GM12878 (cell line): ENCODE results near the gene BTG2. TPM values are rescaled to one million over a fixed set of nuclear protein-coding genes. Genes with fewer than 3 reads are reported as not detected.

Experiments
- ATAC-seq: fragments of 200-7000 bp; cut with Tn5 transposase; 3 replicates; pipeline ENCODE4 v1.9.1; 2020; ENCODE audit warnings: mild to moderate bottlenecking, moderate library complexity
- BruUV-seq: library from RNA; stranded (reverse); fragments of 400-500 nt; replicated peaks from 2 replicates; lab custom pipeline; 2021; lab: Mats Ljungman, UMichigan
- CTCF ChIA-PET: fragments of 300-600 bp; sonication (Branson Sonifier 250); formaldehyde crosslinking; extraction: SDS; loops from one replicate; lab custom pipeline; 2021; ENCODE audit warnings: inconsistent platforms; lab: Yijun Ruan, JAX
- POLR2A ChIA-PET: fragments of 350-600 bp; formaldehyde crosslinking; extraction: SDS; loops from one replicate; lab custom pipeline; 2021; ENCODE audit warnings: inconsistent platforms; lab: Charles Lee
- RAD21 ChIA-PET: fragments of 300-600 bp; sonication (Branson Sonifier 250); formaldehyde crosslinking; loops from one replicate; lab custom pipeline; 2023; ENCODE audit warnings: antibody characterized with exemption; ENCODE audit not compliant: unreplicated experiment; lab: Charles Lee
- SMC1A ChIA-PET: fragments of 300-600 bp; sonication (Branson Sonifier 250); formaldehyde crosslinking; loops from one replicate; lab custom pipeline; 2023; ENCODE audit not compliant: unreplicated experiment, uncharacterized antibody; lab: Charles Lee
- DNase-seq: peaks from one replicate; pipeline ENCODE4 v3.0.0-alpha.2; 2011; ENCODE audit warnings: low read depth, low spot score
- FAIRE-seq: peaks from 3 replicates; lab custom pipeline; 2011; peaks lifted over from hg19 to GRCh38; lab: Jason Lieb, UNC
- H2AFZ ChIP-seq: 2 replicates; pipeline ENCODE4 v1.6.0; 2011; ENCODE audit warnings: low read depth, low read length, control low read depth; ENCODE audit not compliant: control insufficient read depth
- H3K27ac ChIP-seq: 2 replicates; pipeline ENCODE4 v1.5.1; 2011; ENCODE audit warnings: control low read depth; ENCODE audit not compliant: control insufficient read depth, insufficient read depth
- H3K27me3 ChIP-seq, 2 experiments: replicated peaks in 1 of 2; 2 replicates each; pipeline versions ENCODE4 v1.6.0 to v1.6.1; 2011; ENCODE audit warnings: low read length in 1 of 2; ENCODE audit not compliant: control insufficient read depth in 2 of 2, insufficient read depth in 2 of 2
- H3K36me3 ChIP-seq, 2 experiments: 2 replicates each; pipeline ENCODE4 v1.5.1; 2011; ENCODE audit warnings: low read length in 1 of 2; ENCODE audit not compliant: control insufficient read depth in 2 of 2, insufficient read depth in 2 of 2
- H3K4me1 ChIP-seq: 2 replicates; pipeline ENCODE4 v1.6.1; 2011; ENCODE audit warnings: mild to moderate bottlenecking, low read length, moderate library complexity, mixed read lengths; ENCODE audit not compliant: control insufficient read depth, insufficient read depth
- H3K4me2 ChIP-seq: 2 replicates; pipeline ENCODE4 v1.6.0; 2011; ENCODE audit warnings: control low read depth; ENCODE audit not compliant: control insufficient read depth, insufficient read depth
- H3K4me3 ChIP-seq: fragments of 200-600 bp; sonication (generic); 2 replicates; pipeline ENCODE4 v1.5.1; 2016
- H3K79me2 ChIP-seq: 2 replicates; pipeline ENCODE4 v1.6.0; 2011; ENCODE audit warnings: low read length; ENCODE audit not compliant: control insufficient read depth, insufficient read depth
- H3K9ac ChIP-seq: 2 replicates; pipeline ENCODE4 v1.8.0; 2011; ENCODE audit warnings: low read length, control low read depth, mixed read lengths; ENCODE audit not compliant: control insufficient read depth, insufficient read depth
- H3K9me3 ChIP-seq: replicated peaks from 3 replicates; pipeline ENCODE4 v1.5.1; 2011; ENCODE audit warnings: mild to moderate bottlenecking, low read length; ENCODE audit not compliant: control insufficient read depth, insufficient read depth
- H4K20me1 ChIP-seq: 2 replicates; pipeline ENCODE4 v1.6.0; 2011; ENCODE audit not compliant: control insufficient read depth, insufficient read depth
- BRCA1 ChIP-seq: IDR thresholded peaks from 2 replicates; pipeline ENCODE4 v1.6.1; 2011; ENCODE audit warnings: low read depth, low read length, improper control_type of control experiment
- EED ChIP-seq: sonication (generic); IDR thresholded peaks from 2 replicates; pipeline ENCODE4 v1.6.1; 2016; ENCODE audit warnings: antibody characterized with exemption, low read depth
- FOS ChIP-seq: IDR thresholded peaks from 3 replicates; pipeline ENCODE4 v1.6.1; 2011; ENCODE audit warnings: borderline replicate concordance; ENCODE audit not compliant: insufficient read length; ENCODE audit errors: extremely low read depth
- TARDBP ChIP-seq: IDR thresholded peaks from 2 replicates; pipeline ENCODE4 v1.6.1; 2016; ENCODE audit warnings: borderline replicate concordance
- WGBS: methylation state at CpG from one replicate; pipeline ENCODE4 v1.1.6; 2016; ENCODE audit warnings: low lambda C conversion rate; ENCODE audit not compliant: insufficient replicate concordance, insufficient coverage; ENCODE audit errors: missing lambda C conversion rate; 5-methylcytosine and 5-hydroxymethylcytosine counted together
- in situ Hi-C: fragments of 300-500 bp; cut with MboI; formaldehyde crosslinking; loops from 9 replicates; pipeline ENCODE4 v1.14.3; 2018; ENCODE audit warnings: mixed read lengths
- intact Hi-C: fragments of 100-400 bp; cut with micrococcal nuclease; formaldehyde crosslinking; loops from one replicate; pipeline ENCODE4 v1.14.2; 2022; ENCODE audit not compliant: unreplicated experiment
- polyA plus RNA-seq, 11 experiments: library from polyadenylated mRNA; depleted of rRNA in 4 of 11; unstranded in 6 of 11; stranded (reverse) in 5 of 11; fragments of >200 nt; fragmentation: Nextera tagmentation in 4 of 11; fragmentation: Illumina TruSeq in 1 of 11; extraction: Ambion mirVana in 4 of 11; extraction: Trizol in 1 of 11; gene quantifications; 1 replicate in 1 of 11; 2 replicates in 10 of 11; pipeline versions ENCODE4 v1.2.1 to v1.2.3, GENCODE V29; 2011 to 2016; ENCODE audit warnings: inconsistent platforms in 2 of 11, missing spikeins in 2 of 11, low read depth in 1 of 11
- total RNA-seq, 4 experiments: library from RNA; depleted of rRNA in 3 of 4; stranded (reverse); fragments of >200 nt in 3 of 4; fragmentation: Illumina TruSeq in 1 of 4; extraction: Trizol in 1 of 4; gene quantifications; 2 replicates each; pipeline versions ENCODE4 v1.2.1 to v1.2.3, GENCODE V29; 2013 to 2021
- TF ChIP-seq, protein P1 (sequence below): fragments of 450-650 bp; formaldehyde crosslinking; IDR thresholded peaks from 2 replicates; pipeline ENCODE4 v1.4.0; 2022; ENCODE audit warnings: mild to moderate bottlenecking, moderate library complexity
- TF ChIP-seq, protein P2 (sequence below): fragments of 450-650 bp; IDR thresholded peaks from 2 replicates; pipeline ENCODE4 v1.6.1; 2017; ENCODE audit warnings: antibody characterized with exemption, mild to moderate bottlenecking, moderate library complexity

Gene BTG2
- total and polyA plus RNA-seq, 10 of the 15 experiments (the other 5 are each of a cell fraction or from before 2014, with no cell fraction given), result 23.3 to 160 (median 98.1) TPM

DNA sequence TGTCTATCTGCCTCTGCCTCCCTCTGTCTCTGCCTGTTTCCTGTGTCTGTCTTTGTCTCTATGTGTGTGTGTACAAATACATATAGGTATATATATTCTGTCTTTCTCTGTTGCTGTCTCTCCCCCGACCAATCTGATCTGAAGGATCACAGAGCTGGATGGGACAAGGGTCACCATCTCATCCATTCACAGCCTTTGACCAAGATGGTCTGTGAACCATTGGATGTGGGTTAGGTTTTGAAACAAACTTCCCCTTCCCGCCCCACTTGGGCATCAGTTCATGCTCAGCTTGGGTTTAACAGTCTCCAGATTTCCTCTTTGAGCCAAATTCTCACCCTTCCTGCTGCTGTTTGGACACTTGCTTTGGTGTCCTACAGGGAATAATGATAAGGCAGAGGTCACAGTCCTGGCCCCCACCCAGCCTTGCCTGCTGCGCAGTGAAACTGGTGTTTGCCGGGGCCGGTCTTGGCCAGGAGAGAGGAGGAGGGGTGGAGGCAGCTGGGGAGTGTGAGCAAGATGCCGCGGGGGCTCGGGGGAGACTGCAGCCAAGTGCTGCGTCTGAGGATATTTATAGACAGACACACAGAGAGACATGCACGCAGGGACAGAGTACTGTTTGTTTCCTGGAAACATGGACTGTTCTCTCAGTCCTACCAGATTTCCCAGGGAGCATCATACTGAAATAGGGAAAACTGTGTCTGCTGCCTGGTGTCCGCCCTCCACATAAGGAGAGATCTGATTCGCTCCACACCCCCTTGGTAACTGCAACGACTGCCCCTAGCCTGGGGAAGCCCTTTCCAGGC, 27.0 kb upstream of the BTG2 start (continued):
- TF ChIP-seq, protein P1, sequence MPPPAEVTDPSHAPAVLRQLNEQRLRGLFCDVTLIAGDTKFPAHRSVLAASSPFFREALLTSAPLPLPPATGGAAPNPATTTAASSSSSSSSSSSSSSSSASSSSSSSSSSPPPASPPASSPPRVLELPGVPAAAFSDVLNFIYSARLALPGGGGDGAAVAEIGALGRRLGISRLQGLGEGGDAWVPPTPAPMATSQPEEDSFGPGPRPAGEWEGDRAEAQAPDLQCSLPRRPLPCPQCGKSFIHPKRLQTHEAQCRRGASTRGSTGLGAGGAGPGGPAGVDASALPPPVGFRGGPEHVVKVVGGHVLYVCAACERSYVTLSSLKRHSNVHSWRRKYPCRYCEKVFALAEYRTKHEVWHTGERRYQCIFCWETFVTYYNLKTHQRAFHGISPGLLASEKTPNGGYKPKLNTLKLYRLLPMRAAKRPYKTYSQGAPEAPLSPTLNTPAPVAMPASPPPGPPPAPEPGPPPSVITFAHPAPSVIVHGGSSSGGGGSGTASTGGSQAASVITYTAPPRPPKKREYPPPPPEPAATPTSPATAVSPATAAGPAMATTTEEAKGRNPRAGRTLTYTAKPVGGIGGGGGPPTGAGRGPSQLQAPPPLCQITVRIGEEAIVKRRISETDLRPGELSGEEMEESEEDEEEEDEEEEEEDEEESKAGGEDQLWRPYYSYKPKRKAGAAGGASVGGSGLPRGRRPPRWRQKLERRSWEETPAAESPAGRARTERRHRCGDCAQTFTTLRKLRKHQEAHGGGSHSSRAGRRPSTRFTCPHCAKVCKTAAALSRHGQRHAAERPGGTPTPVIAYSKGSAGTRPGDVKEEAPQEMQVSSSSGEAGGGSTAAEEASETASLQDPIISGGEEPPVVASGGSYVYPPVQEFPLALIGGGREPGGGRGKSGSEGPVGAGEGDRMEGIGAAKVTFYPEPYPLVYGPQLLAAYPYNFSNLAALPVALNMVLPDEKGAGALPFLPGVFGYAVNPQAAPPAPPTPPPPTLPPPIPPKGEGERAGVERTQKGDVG, result no peak
- 0 out of 2 replicates have a peak, but pooled peaks have one; percentile 38 for TF ChIP-seq TARDBP
- TF ChIP-seq BRCA1, result no peak
- TF ChIP-seq, all 136 proteins: peak for 11

DNA sequence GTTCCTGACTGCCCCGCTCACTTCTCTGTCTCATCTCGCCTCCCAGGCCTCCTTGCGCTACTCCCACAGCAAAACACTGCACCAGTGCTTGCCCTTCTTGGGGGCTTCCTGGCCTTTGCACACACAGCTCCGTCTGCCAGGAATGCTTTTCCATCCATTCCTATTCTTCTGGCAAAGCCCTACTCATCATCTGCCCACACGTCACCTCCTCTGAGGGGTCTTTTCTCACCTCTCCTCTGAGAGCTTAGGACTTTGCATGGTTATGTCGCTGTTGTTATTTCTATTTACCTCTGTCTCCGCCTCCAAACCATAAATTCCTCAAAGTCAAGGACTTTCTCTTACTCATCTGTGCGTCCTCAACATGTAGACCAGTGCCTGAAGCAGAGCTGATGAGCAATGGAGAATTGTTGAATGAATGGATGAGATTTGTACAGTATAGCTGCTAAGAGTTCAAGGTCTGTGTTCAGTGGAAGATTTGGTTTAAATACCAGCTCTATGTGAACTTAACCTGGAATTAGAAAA, 26.4 kb upstream of the BTG2 start:
- no peaks in the 10 kb centered on the region for H3K9me3 ChIP-seq
- CTCF ChIA-PET, result interaction anchor here (0.6 to 15.2 kb wide), 10 partner anchors 9 to 582 kb away, joined by 3 to 854 read pairs (median 30); partner anchors contain the start of gene SNRPE
- SMC1A ChIA-PET, result interaction anchor here (0.8 to 30.2 kb wide), 4 partner anchors 30 to 58 kb away, joined by 3 to 590 read pairs (median 94); partner anchors contain the start of gene BTG2
- no peaks in the 10 kb centered on the region for H3K36me3 ChIP-seq
- H3K4me3 ChIP-seq, result no peak overlapping the region
- BruUV-seq, result no TSS peak
- no peak for DNase-seq
- H3K9ac ChIP-seq, result no peak overlapping the region
- H3K79me2 ChIP-seq, result no peaks in the 10 kb centered on the region; the same call in 1 of the 2 replicates
- RAD21 ChIA-PET, result interaction anchor here (0.9 to 30.0 kb wide), 6 partner anchors 7 to 102 kb away, joined by 3 to 541 read pairs (median 360); partner anchors contain the start of gene BTG2
- H4K20me1 ChIP-seq, result no peaks in the 10 kb centered on the region
- in situ Hi-C loops, result loop anchor here (25.0 kb wide), 1 partner anchor 1233 kb away; the partner anchor contains the start of gene MDM4
- intact Hi-C loops, result no loop called here
- TF ChIP-seq FOS (no peak), EED (peak; percentile 15; the same call in 1 of the 2 replicates)
- TF ChIP-seq, protein P2, sequence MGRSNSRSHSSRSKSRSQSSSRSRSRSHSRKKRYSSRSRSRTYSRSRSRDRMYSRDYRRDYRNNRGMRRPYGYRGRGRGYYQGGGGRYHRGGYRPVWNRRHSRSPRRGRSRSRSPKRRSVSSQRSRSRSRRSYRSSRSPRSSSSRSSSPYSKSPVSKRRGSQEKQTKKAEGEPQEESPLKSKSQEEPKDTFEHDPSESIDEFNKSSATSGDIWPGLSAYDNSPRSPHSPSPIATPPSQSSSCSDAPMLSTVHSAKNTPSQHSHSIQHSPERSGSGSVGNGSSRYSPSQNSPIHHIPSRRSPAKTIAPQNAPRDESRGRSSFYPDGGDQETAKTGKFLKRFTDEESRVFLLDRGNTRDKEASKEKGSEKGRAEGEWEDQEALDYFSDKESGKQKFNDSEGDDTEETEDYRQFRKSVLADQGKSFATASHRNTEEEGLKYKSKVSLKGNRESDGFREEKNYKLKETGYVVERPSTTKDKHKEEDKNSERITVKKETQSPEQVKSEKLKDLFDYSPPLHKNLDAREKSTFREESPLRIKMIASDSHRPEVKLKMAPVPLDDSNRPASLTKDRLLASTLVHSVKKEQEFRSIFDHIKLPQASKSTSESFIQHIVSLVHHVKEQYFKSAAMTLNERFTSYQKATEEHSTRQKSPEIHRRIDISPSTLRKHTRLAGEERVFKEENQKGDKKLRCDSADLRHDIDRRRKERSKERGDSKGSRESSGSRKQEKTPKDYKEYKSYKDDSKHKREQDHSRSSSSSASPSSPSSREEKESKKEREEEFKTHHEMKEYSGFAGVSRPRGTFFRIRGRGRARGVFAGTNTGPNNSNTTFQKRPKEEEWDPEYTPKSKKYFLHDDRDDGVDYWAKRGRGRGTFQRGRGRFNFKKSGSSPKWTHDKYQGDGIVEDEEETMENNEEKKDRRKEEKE, result no peak
- WGBS, result 68% methylated on average over 8 of the region's 8 CpGs
- no peak overlapping the region; the same call in 1 of the 2 replicates for H2AFZ ChIP-seq
- POLR2A ChIA-PET, result interaction anchor here (0.7 to 20.0 kb wide), 4 partner anchors 8 to 45 kb away, joined by 3 to 395 read pairs (median 269); partner anchors contain the start of gene BTG2
- H3K27ac ChIP-seq, result peak overlapping the region; percentile 60; the same call in 1 of the 2 replicates
- no peaks in the 10 kb centered on the region for H3K27me3 ChIP-seq
- H3K4me2 ChIP-seq, result peak overlapping the region; percentile 65; the same call in 1 of the 2 replicates
- ATAC-seq, result no peak
- peaks cover 53% of the 10 kb centered on the region for H3K4me1 ChIP-seq
- FAIRE-seq, result no peak
